HG03135 (cell line): Measurements from ENCODE around the gene FSTL5.

Experiments
- ATAC-seq: cut with Tn5 transposase; IDR thresholded peaks from one replicate; pipeline ENCODE4 v1.9.1; 2021; ENCODE audit warnings: mild to moderate bottlenecking, moderate library complexity; ENCODE audit not compliant: unreplicated experiment

The FSTL5 gene

DNA sequence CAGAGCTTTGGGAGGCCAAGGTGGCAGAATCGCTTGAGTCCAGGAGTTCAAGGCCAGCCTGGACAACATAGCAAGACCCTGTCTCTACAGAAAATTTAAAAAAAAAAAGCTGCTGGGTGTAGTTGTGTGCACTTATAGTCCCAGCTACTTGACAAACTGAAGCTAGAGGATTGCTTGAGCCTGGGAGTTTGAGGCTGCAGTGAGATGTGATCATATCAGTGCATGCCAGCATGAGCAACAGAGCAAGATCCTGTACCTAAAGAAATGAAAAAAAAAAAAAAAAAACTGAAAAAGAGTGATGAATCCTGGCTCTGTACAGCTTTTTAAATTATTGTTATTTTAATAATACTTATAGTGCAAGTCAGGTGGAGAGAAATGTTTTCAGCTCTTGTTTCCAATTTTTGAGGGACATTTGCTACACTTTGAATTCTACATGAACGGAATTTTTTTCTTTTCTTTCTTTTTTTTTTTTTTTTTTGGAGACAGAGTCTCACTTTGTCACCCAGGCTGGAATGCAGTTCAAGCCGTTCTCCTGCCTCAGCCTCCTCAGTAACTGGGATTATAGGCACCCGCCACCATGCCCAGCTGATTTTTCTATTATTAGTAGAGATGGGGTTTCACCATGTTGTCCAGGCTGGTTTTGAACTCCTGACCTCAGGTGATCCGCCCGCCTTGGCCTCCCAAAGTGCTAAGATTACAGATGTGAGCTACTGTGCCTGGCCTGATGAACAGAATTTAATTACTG is 215.6 kb downstream of the FSTL5 start:
- ATAC-seq: no peak

DNA sequence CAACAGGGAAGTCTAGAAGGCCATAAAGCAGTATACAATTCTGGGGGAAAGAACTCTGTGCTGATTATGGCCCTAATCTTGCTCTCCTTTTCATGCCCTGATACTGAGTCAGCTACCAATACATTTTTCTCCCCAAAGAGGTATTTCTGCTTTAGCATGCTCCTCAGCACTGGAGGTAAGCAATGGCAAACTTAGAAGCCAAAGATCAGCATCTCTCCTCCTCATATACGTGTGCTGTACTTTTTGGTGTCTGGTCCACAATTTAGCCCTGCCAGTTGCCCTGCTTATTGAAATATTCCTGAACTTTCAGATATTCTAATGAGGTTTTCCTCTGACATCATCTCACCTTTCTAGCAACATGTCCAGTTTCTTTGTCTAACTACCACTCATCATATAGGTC is 226.2 kb downstream of the FSTL5 start:
- ATAC-seq: no peak

DNA sequence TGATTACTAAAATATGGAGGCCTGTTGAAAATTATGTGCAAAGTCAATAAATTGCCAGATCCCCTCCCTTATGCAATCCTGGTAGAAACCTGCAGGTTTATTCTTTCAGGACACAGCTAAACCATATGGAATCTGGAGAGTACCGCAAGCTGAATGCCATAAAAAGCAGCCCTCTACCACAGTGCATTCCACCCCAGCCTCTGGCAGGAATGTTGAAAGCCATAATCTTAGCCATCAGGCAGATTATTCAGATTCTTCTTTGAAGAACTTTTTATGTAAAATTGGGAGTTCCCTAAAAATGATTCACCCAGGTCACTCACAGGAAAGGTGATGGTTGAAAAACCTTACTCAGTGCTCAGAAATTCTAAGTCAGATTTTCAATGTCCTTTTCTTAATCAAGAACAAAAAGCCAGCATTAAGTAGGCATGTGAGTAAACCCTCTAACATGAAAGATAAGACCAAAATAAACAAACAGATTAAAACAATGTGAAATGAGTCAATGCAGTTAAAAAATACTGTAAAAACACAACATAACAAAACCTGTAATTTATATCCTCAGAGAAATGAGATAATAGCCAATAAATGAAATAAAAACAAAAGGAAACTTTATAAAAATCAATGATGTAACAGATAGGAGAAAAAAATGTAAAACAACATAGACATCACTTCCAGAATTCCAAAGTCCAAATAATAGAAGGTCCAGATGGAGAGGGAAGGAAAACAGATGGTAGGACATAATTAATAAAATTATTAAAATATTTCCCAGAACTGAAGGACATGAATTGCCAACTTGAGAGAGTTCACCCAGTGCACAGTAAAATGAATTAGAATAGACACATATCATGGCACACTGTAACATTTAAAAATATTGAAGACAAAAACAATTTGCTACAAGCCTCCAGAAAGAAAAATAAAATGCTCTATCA is 226.9 kb downstream of the FSTL5 start:
- ATAC-seq: no peak

DNA sequence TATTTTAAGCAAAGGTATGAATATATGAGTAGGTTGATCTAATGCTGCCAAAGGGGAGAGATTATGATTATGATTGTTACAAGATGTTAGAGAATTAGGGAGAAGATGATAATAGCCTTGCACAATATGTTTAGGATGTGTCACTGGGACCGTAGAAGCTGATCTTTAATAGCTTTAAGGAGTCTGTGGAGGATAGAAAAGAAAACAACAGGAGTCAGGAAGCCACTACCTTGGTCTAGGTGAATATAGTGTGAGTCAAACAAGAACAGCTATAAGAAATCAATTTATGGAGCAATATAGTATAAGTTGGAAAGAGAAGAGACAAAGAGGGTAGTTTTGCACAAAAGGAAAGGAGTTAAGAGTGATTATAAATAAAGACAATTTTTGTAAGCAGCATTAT is 232.7 kb downstream of the FSTL5 start:
- no peak for ATAC-seq

DNA sequence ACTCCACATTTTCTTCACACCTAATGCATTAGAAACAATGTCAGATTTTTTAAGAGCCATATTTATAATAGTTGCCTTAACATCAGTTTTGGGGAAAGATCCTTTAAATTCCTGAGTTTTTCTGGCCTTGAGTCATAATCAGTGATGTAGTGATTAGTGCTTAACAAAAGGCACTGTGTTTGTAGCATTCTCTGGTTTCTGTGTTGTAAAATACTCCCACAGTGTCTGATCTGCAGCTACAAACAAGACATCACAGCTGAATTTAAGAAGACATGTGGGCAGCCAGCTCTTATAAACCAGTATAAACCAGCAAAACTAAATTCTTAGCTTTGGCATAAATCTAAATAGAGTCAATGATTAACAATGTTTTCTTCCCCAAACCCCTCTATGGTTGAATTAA is 233.8 kb downstream of the FSTL5 start:
- ATAC-seq: no peak

DNA sequence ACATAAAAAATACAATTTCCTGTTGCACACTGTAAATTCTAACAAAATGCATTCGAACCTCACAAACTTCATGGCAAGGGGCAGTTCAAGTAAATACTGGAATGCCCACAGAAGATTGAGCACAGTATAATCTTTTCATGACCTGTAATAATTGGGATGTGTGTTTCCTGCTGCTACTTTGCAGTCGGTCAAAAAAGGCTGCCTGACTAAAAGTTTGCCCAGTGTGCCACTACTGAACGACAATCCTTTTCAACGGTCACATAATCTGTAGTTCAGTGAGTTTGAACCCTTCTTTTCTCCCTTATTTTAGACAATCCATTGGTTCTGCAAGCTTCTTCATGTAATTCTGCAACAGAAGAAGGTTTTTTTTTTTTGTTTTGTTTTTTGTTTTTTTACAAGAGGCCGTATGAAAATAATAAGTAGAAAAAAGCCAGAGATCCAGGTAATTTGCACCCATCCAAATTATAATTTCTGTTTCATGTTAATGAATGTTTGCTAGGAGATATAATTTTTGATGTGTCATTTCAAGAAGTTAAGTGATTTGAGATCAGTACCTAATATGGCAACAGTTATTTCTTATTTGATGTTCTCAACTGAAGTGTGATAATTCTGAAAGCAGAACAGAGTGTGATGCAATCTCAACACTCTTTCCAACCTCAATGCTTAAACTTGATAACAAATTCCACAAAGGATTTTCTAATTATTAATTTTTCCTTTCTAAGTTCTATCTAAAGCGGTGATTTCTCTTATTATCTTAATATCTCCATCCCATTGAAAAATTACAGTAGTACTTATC is 237.6 kb downstream of the FSTL5 start:
- no peak for ATAC-seq

DNA sequence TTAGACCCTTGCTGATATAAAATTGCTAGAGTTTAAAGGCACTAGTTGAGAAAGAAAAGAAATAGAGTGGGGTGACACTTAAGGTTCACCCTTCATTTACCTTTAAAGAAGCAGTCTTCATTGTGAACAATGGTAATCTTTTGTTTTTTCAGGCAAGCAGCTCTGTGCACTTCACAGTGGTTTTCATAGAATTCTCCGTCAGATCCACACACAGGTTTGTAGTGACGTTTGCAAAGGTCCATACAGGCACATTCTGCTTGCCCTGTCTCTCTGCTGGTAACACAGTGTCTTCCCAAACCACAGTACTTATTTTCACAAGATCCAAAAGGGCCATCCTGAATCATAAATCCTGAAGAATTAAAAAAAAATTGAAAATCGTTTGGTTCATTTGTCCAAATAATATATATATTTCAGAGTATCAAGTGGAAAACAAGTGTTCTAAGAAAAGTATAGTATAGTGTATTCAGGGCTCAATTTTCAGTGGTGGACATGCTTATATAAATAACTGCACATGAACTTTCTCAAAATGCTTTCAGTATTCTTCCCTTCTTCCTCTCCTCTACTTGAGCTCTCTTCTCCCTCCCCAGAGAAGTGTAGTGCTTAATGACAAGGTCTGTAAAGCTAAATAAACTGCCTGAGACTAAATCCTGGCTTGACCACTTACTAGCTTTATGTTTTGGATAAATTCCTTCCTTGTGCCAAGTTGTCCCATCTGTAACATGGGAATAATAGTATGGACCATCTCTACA is 243.3 kb downstream of the FSTL5 start:
- ATAC-seq: no peak

DNA sequence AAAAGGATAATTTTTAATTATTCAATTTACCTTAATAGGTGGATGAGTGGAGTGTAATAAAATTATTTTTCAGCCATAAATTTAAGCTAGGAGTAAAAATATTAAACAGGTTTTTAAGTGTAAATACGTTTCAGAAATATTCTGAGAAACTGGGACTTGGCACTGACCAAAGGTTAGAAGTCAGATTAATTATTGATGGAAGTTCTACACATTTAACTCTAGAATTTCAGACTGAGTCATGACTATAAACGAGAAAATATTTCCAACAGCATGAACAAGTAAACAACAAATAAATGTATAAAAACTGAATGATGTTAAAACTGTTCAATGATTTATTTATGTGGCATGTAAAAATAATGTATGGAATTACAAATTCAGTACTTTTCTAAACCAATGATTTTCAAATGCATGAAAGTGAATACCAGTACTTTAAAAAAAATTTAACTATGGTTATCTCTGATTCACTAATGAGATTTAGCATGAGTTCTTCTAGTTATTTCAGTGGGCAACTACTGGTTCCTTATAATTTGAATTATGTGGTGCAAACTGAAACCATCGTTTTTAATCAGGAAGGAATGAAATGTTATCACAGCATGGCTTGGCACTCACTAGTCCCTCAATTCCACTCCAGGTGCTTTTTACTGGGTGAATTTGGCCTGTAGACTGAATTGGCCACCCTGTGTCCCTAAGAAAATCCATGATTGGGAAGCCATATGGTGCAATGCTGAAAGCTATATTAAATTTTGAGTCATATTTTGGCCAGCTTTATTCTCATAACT is 244.2 kb downstream of the FSTL5 start:
- no peak for ATAC-seq

DNA sequence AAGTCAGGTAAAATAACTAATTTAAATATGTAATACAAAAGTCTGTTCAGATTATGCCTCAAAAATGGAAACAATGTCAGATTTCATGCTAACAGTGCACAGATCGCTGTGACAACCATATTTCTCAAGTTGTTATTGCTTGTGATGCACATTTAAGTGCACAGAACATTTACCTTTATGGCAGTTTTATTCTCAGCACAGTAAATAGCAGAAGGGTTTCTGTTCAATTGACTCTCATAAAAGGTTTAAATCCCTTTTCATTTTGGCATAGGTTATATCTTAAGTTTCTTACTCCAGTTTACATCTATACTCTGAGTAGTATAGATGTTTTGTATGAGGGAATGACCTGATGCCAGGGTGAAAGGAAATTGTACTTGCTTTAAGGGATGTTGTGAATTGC is 247.8 kb downstream of the FSTL5 start:
- ATAC-seq: no peak

DNA sequence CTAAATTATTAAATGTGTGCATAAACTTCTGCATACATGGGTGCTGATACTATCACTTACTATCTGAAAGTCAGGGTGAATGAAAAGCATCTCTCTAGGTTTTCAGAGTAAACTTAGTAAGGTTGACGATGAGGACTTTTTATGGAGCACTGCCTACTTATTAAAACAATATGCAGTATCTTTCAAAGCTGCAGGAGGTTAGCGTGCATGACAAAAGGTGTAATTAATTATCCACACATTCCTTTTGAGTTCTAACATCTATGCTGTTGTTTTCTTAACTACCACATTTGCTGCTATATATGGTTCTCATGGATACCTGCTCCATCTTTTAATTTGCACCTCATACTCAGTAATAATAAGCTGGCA is 256.2 kb downstream of the FSTL5 start:
- ATAC-seq: no peak

DNA sequence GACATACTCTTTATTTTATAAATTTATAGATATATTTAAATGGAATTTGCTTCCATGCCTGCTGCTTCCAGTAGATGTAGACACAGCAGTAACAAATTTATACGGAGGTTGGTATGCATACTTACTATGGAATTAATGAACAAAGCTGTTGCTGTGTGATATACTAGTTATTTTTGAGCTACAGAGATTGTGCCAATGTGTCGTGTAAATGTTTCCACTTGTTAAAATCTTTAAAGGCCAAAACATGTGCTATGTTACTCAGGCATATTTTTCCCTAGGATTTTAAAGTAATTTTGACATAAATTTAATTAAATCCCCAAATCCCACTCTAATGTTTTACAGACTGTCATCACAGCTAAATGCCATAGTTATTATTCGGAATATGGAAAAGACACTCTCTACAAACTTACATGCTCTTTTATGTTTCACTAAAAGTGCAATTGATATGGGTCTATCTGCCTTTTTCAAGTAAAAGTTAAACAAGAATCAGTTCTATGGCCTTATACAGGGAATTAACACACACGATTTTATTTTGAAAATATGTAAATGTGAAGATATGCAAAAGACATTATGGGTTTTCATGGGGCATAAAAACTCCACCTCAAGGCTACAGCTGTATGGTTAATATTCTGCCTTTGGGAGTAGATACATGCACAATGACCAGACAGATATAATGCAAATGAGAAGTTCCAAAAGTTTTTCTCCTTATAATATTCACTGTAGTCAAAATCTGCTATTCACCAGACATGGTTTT is 256.8 kb downstream of the FSTL5 start:
- ATAC-seq: no peak

DNA sequence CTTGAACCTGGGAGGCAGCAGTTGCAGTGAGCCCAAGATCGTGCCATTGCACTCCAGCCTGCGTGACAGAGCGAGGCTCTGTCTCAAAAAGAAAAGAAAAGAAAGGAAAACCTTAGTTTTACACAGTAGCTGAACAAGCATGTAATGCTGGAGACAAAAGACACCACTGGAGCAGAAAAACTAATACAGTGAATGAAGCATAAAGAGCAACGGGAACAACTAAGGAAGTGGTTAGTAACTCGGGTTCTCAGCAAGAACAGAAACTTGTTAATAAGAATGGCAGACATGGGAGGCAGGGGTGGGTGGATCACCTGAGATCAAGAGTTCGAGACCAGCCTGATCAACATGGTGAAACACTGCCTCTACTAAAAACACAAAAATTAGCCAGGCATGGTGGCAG is 263.7 kb downstream of the FSTL5 start:
- ATAC-seq: no peak

DNA sequence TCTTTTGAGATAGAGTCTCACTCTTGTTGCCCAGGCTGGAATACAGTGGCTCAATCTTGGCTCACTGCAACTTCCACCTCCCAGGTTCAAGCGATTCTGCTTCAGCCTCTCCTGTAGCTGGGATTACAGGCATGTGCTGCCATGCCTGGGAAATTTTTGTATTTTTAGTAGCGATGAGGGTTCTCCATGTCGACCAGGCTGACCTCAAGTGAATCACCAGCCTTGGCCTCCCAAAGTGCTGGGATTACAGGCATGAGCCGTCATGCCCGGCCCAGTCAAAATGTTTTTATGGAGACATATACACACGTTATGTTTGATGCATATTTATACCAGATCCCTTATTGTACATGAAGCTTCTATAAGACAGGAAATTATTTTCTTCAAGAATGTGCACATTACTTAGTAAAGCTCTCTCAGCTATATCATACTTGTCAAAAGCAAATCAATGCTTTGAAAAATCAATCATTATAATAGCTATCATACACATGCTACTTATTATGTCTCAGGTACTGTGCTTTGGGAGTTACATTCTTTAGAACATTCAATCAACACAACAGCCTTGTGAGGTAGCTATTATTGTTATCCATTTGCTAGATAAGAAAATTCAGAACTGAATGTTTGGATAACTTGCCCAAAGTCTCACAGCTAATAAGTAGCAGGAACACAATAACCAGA is 269.2 kb downstream of the FSTL5 start:
- ATAC-seq: no peak

DNA sequence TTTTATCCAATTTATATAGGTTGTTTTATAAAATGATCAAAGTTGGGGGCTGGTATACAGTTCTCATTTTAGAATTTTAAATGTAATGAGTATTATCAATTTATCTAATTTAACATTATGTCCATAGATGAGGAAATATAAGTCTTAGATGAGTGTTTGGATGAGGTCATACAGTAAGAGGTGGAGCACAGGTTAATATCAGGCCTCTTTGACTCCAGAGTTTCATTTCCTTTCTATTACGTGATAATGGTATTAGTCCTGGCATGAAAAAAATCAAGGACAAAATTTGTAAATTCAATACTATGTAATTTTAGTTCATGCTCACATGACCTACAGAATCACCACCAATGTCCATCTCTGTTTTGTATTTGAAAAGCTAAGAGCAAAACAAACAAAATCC is 269.8 kb downstream of the FSTL5 start:
- no peak for ATAC-seq

DNA sequence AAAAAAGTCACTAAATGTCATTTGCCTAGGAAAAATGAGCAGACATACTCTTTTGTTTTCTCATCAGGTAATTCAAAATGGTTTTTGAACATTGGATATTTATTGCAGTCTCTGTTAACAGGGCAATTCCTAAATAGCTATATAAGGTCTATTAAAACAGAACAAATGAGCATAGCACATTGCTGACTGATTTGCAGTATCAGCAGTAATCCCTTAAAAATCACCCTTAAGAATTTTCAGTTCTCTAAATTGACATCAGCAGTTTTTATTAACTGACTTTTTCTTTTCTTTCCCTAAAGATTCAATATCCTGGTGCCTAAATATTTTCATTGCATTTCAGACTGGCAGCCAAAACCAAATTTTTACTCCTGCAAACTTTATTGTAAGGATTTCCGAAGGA is 270.2 kb downstream of the FSTL5 start:
- no peak for ATAC-seq

DNA sequence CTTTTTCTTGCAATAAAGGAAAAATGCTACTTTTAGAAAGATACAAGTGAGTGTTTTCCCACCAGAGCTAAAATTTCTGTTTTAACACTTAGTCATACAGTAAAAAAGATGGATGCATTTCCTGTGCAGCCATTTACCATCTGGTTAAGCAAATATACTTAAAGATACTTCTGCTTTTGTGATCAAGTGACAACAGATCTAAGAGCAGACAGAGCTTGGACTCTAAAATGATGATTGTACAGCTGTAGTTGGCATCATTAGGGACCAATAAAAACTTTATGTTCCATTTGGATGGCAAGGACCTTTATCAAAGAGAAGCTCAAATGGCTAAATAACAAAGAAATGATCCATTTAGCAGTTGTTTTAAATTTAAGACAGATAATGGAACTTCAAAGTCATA is 270.8 kb downstream of the FSTL5 start:
- no peak for ATAC-seq

DNA sequence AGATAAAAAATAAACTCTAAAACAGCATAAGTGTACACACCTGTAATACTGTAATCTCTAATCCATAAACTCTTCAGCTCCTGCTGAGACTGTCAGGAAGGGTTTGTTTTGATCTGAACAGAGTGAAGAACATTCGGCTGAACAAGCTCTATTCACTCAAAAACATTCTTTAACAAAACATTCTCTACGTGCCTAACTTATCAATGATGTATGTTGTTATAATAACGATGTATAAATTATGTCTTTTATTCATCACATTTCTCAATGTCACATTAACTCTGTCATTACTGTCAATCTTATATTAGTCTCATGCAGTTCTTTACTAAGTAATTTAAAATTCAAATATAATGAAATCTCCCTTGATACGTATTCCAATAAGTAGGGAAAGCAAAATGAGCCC is 280.6 kb downstream of the FSTL5 start:
- no peak for ATAC-seq

DNA sequence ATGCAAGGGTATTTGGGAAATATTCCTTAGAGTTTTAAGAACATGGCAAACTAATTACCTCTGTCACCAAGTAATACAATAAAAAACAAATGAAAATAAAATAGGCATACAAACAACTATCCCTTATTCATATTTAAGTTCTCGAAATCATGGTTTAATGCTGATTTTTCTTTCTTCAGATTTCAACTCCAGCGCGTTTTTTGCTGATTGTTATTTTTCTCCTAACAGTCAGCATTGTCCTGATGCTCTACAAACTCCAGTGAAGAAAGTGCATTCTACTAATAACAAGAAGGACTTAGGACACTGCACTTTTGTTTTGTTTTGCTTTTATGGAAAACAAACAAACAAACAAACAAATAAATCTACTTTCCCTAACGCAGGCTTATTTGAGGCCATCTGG is 282.4 kb downstream of the FSTL5 start:
- ATAC-seq: no peak

DNA sequence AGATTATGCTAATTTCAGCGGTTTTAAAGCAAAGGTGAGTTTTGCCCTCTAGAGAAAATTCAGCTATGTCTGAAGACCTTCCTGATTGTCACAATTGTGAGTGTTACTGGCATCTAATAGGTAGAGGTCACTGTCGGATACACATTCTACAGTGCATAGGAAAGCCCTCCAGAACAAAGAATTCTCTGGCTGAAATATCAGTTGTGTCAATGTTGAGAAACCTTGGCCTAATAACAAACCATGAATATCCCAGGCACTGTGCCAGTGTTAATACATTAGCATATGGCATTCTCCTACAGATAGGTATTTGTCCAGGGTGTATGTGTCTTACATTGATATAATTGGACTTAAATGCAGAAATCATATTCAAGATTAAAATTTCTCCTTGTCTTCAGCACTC is 294.3 kb downstream of the FSTL5 start:
- ATAC-seq: no peak
